Left lung (tissue), 10 donors: ENCODE measurements around the gene PERCC1. TPM values are rescaled to one million over a fixed set of nuclear protein-coding genes. Genes with fewer than 3 reads are reported as not detected.

Source experiments
- ATAC-seq: fragments of 200-7000 bp; cut with Tn5 transposase; one replicate; pipeline ENCODE4 v1.9.1; 2020; ENCODE audit warnings: moderate library complexity
- DNase-seq, 4 donors: peaks; one replicate each; pipeline ENCODE4 v3.0.0-alpha.2; 2013 to 2020
- H3K27ac ChIP-seq, 2 donors: fragments of 200-600 bp; sonication (generic) in 1 of 2; one replicate each; pipeline versions ENCODE4 v1.5.0 to v1.8.0; 2020 to 2021
- H3K27me3 ChIP-seq, 2 donors: fragments of 200-600 bp; sonication (generic) in 1 of 2; one replicate each; pipeline versions ENCODE4 v1.5.0 to v1.8.0; 2020 to 2021
- H3K36me3 ChIP-seq, 2 donors: fragments of 200-600 bp; sonication (generic) in 1 of 2; one replicate each; pipeline versions ENCODE4 v1.5.0 to v1.8.0; 2020 to 2021
- H3K4me1 ChIP-seq, 2 donors: fragments of 200-600 bp; one replicate each; pipeline ENCODE4 v1.8.0; 2021
- H3K4me3 ChIP-seq, 2 donors: fragments of 200-600 bp; sonication (generic) in 1 of 2; one replicate each; pipeline versions ENCODE4 v1.5.0 to v1.8.0; 2020 to 2021; ENCODE audit warnings: mild to moderate bottlenecking in 1 of 2
- H3K9me3 ChIP-seq, 2 donors: fragments of 200-600 bp; sonication (generic) in 1 of 2; one replicate each; pipeline versions ENCODE4 v1.5.0 to v1.8.0; 2020 to 2021
- CTCF ChIP-seq, 2 donors: fragments of 200-600 bp; sonication (generic) in 1 of 2; IDR thresholded peaks; one replicate each; pipeline versions ENCODE4 v1.5.0 to v1.8.0; 2021; ENCODE audit warnings: antibody characterized with exemption in 2 of 2
- intact Hi-C, 2 donors: fragments of 100-400 bp; cut with DNase I; formaldehyde crosslinking; loops; one replicate each; pipeline versions ENCODE4 v1.11.2 to v1.14.2; 2022
- polyA plus RNA-seq, 6 donors: library from polyadenylated mRNA; unstranded; fragments of 120-200 nt; gene quantifications; one replicate each; pipeline ENCODE4 v1.2.1, GENCODE V29; 2013; ENCODE audit not compliant: insufficient read length in 6 of 6
- total RNA-seq, 2 donors: library from RNA; stranded (reverse); fragmentation: NEBNext Ultra II Directional; extraction: Animal tissue kit (Norgen Biotek cat#: 25700); gene quantifications; one replicate each; pipeline ENCODE4 v1.2.1, GENCODE V29; 2021
- donor health status: DM: no; HTN: yes; CAD: no.
- donor health status: DM: no; HTN: no; CAD: no.

PERCC1 gene
- total and polyA plus RNA-seq, 8 donors = 0.31 to 4.4 (median 3.3) TPM; not detected in 1

DNA sequence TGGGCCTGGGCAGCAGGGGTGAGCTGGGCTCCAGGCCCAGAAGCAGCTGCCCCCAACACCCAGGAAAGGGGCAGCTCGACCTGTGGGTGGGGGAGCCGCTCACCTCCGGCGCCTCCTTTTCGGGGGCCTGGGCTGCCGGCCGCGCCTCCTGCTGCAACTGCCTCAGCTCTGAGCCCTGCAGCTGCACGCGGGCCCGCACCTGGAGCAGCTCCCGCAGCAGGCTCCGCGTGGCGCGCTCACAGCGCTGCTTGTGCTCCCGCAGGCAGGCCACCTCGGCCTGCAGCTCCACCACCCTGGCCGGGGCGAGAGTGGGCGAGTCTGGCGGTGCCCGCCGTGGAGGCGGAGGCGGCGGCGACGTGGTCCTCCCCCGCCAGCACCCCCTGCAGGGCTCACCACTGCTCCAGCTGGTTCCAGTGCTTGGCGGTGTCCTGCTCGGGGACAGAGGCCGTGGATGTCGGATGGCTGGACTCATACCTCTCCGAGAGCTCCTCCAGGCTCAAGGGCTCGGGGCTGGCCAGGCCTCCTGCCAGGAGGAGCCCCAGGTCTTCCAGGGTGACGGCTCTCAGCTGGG lies 12.6 kb downstream of the PERCC1 start:
- DNase-seq (no peak), ATAC-seq (no peak)
- Histone ChIP-seq H3K27ac (no peak overlapping the region), H3K9me3 (no peaks in the 10 kb centered on the region), H3K4me1 (no peaks in the 10 kb centered on the region), H3K36me3 (peaks cover 0 to 40% of the 10 kb centered on the region in 2 donors), H3K27me3 (peaks cover 0 to 3% of the 10 kb centered on the region in 2 donors), H3K4me3 (no peak overlapping the region)
- no peak for TF ChIP-seq CTCF (IDR thresholded peaks at IDR 0.05)
- intact Hi-C loops = no loop called here

DNA sequence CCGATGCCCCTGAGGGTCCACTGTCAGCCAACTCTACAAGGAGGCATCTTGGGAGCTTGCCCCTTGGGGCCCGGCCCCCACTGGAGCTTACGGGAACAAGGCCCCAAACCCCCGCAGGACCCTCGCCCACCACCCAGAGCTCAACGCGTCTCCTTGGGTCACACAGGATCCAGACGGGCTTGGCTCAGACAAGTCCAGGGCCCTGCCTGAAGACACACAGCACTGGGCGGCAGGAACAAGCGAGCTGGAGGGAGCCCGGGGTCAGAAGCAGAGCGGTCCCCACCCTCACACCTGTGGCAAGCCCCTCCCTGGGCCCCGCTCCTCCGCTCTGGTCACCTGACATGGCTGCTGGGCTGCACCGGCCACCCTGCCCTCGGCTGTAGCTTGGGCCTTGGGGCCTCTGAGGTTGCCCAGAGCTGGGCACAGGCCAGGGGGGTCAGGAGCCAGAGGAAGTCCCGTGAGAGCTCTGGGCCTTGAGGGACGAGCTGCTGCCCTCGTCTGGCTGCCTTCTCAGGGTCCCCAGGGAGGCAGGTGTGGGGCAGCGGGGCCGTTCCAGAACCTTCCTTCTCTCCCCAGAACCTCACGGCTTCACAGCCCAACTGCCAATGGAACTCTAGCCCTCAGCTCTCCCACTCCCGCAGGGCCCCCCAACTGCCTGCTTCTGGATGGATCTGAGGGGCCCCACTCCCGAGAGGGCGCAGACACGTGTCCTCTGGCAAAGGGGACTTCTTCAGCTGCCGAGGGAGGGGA lies 13.3 kb downstream of the PERCC1 start, which contains the start of gene CCDC154:
TSS of gene CCDC154 (minus strand) at position 577 of the 750 bp plus-strand sequence. CDS start at position 343, 234 bp downstream.
- intact Hi-C loops = no loop called here
- Histone ChIP-seq H3K36me3 (peaks cover 0 to 46% of the 10 kb centered on the region in 2 donors), H3K4me1 (no peaks in the 10 kb centered on the region), H3K9me3 (no peaks in the 10 kb centered on the region), H3K27me3 (no peaks in the 10 kb centered on the region), H3K4me3 (no peak within 1 kb of the TSS), H3K27ac (no peak within 1 kb of the TSS)
- no peak for DNase-seq
- no peak for ATAC-seq
- TF ChIP-seq CTCF (IDR thresholded peaks at IDR 0.05) = no peak

DNA sequence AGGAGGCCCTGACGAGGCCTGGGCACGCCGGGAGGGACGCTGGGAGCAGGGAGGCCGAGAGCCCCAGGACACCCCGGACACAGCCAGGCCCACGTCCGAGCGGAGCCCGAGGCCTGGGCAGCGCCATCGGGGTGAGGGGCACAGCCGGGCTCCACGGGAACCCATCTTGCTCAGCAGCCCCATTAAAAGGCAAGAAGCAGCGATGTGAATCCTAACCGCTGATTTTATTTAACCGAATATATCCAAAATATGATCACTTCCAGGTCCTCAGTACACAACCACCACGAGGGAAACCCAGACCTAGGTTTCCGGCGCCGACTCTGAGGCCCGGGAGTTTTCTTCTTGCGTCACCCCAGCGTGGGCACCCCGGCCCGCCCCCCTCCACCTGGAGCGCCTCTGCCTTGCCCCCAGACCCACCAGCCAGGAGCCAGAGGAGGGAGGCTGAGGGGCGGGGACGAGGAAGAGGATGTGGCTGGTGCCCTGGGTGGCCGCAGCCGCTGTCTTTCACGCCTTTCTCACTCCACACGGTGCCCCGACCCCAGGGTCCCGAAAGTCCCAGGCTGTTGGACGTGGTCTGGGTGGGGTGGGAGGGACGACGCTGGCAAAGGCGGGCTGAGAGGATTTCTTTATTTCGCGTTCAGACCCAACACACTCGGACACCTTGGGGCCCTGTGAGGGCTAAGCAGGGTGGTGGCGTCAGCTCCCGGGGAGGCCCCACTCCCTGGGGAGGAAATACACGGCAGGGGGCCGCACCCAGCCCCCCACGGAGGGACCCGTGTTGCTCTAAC lies 14.0 kb downstream of the PERCC1 start:
- peaks cover 0 to 54% of the 10 kb centered on the region in 2 donors for H3K36me3 ChIP-seq
- no peaks in the 10 kb centered on the region for H3K27me3 ChIP-seq
- DNase-seq (no peak), ATAC-seq (no peak)
- intact Hi-C loops = no loop called here
- no peak overlapping the region for H3K27ac ChIP-seq
- H3K9me3 ChIP-seq = no peaks in the 10 kb centered on the region
- H3K4me1 ChIP-seq = no peaks in the 10 kb centered on the region
- no peak for TF ChIP-seq CTCF (IDR thresholded peaks at IDR 0.05)
- H3K4me3 ChIP-seq = no peak overlapping the region

GRCh38 chr16:1445518-1446203 lies 14.8 kb downstream of the PERCC1 start:
- Histone ChIP-seq H3K36me3 (peaks cover 0 to 61% of the 10 kb centered on the region in 2 donors), H3K27me3 (no peaks in the 10 kb centered on the region), H3K4me3 (no peak overlapping the region), H3K27ac (no peak overlapping the region), H3K9me3 (no peaks in the 10 kb centered on the region), H3K4me1 (no peaks in the 10 kb centered on the region)
- DNase-seq = no peak
- ATAC-seq = no peak
- intact Hi-C loops = no loop called here
- TF ChIP-seq CTCF (IDR thresholded peaks at IDR 0.05) = no peak
